Endothelial cell of umbilical vein (primary cell): ENCODE results near the gene ABCA3. TPM values are rescaled to one million over a fixed set of nuclear protein-coding genes. Genes with fewer than 3 reads are reported as not detected.

Experiments
- BruUV-seq: library from RNA; stranded (reverse); fragments of 400-500 nt; replicated peaks from 2 replicates; lab custom pipeline; 2021; lab: Mats Ljungman, UMichigan
- CTCF ChIA-PET: fragments of 300-600, 350-600 bp; sonication (Branson Sonifier 250); formaldehyde crosslinking; loops from one replicate; lab custom pipeline; 2021; ENCODE audit warnings: antibody characterized with exemption, inconsistent platforms; lab: Charles Lee
- POLR2A ChIA-PET: fragments of 300-600, 350-600 bp; sonication (Branson Sonifier 250); formaldehyde crosslinking; loops from one replicate; lab custom pipeline; 2021; ENCODE audit warnings: antibody characterized with exemption, inconsistent platforms; lab: Charles Lee
- DNase-seq: peaks from one replicate; pipeline ENCODE4 v3.0.0-alpha.2; 2011; ENCODE audit warnings: low read depth, low spot score
- FAIRE-seq: peaks from 2 replicates; lab custom pipeline; 2011; peaks lifted over from hg19 to GRCh38; lab: Jason Lieb, UNC
- H2AFZ ChIP-seq: 2 replicates; pipeline ENCODE4 v1.6.0; 2012; ENCODE audit warnings: low read depth, low read length, control low read depth, inconsistent platforms
- H3K27ac ChIP-seq: 2 replicates; pipeline ENCODE4 v1.5.1; 2011; ENCODE audit warnings: low read depth, mild to moderate bottlenecking, control low read depth, low read length, moderate library complexity; ENCODE audit not compliant: insufficient read depth
- H3K27me3 ChIP-seq, 2 experiments: 2 replicates each; pipeline versions ENCODE4 v1.6.0 to v1.6.1; 2011; ENCODE audit warnings: low read length in 2 of 2, mixed read lengths in 1 of 2; ENCODE audit not compliant: control insufficient read depth in 2 of 2, insufficient read depth in 2 of 2
- H3K36me3 ChIP-seq, 2 experiments: 2 replicates in 1 of 2; 3 replicates in 1 of 2; pipeline ENCODE4 v1.5.1; 2011; ENCODE audit warnings: low read length in 2 of 2, mild to moderate bottlenecking in 1 of 2, moderate library complexity in 1 of 2; ENCODE audit not compliant: control insufficient read depth in 2 of 2, insufficient read depth in 2 of 2; ENCODE audit errors: extremely low read depth in 1 of 2
- H3K4me1 ChIP-seq: 3 replicates; pipeline ENCODE4 v1.5.1; 2011; ENCODE audit warnings: mild to moderate bottlenecking, low read length; ENCODE audit not compliant: control insufficient read depth, insufficient read depth; ENCODE audit errors: extremely low read depth
- H3K4me2 ChIP-seq: 2 replicates; pipeline ENCODE4 v1.6.1; 2011; ENCODE audit warnings: low read length, control low read depth, mixed read lengths; ENCODE audit not compliant: insufficient read depth
- H3K4me3 ChIP-seq, 3 experiments: fragments of 200-600 bp in 1 of 3; sonication (generic), shearing (Covaris generic) in 1 of 3; replicated peaks in 1 of 3; 2 replicates each; pipeline ENCODE4 v1.5.1; 2011 to 2016; ENCODE audit warnings: control low read depth in 3 of 3, low read length in 3 of 3, mild to moderate bottlenecking in 2 of 3, inconsistent platforms in 1 of 3, low read depth in 1 of 3, moderate library complexity in 1 of 3; ENCODE audit not compliant: insufficient read depth in 1 of 3
- H3K79me2 ChIP-seq: 2 replicates; pipeline ENCODE4 v1.6.0; 2012; ENCODE audit warnings: low read length, inconsistent platforms; ENCODE audit not compliant: control insufficient read depth, insufficient read depth
- H3K9ac ChIP-seq: replicated peaks from 2 replicates; pipeline ENCODE3; 2011; ENCODE audit warnings: low read length, control low read depth; ENCODE audit not compliant: insufficient read depth; ENCODE audit errors: extremely low read depth
- H3K9me1 ChIP-seq: replicated peaks from 3 replicates; pipeline ENCODE4 v1.6.0; 2011; ENCODE audit warnings: mild to moderate bottlenecking, low read length; ENCODE audit not compliant: control insufficient read depth, insufficient read depth; ENCODE audit errors: extremely low read depth
- H3K9me3 ChIP-seq: replicated peaks from 2 replicates; pipeline ENCODE4 v1.5.1; 2012; ENCODE audit warnings: low read length, inconsistent platforms; ENCODE audit not compliant: control insufficient read depth, insufficient read depth
- H4K20me1 ChIP-seq: replicated peaks from 2 replicates; pipeline ENCODE3; 2011; ENCODE audit warnings: mild to moderate bottlenecking, low read length; ENCODE audit not compliant: control insufficient read depth, insufficient read depth; ENCODE audit errors: extremely low read depth
- CTCF ChIP-seq, 2 donors: IDR thresholded peaks; 1 replicate in 1 of 2; 2 replicates in 1 of 2; pipeline ENCODE4 v1.5.1; 2011; ENCODE audit warnings: low read length in 2 of 2, mild to moderate bottlenecking in 2 of 2, moderate library complexity in 2 of 2, control low read depth in 1 of 2, inconsistent platforms in 1 of 2, low read depth in 1 of 2; ENCODE audit not compliant: insufficient read depth in 1 of 2; ENCODE audit errors: extremely low read depth in 1 of 2
- EZH2 ChIP-seq: IDR thresholded peaks from 2 replicates; pipeline ENCODE4 v1.6.1; 2012; ENCODE audit warnings: borderline replicate concordance, low read depth, mild to moderate bottlenecking, moderate library complexity, low read length, inconsistent platforms; ENCODE audit not compliant: severe bottlenecking
- FOS ChIP-seq: IDR thresholded peaks from 2 replicates; pipeline ENCODE4 v1.6.1; 2011; ENCODE audit warnings: mild to moderate bottlenecking, low read length, moderate library complexity, borderline replicate concordance; ENCODE audit not compliant: insufficient read depth
- GATA2 ChIP-seq: IDR thresholded peaks from 2 replicates; pipeline ENCODE4 v1.7.0; 2011; ENCODE audit warnings: low read depth, mild to moderate bottlenecking, moderate library complexity, mixed read lengths, low read length; ENCODE audit not compliant: insufficient read length, insufficient read depth
- JUN ChIP-seq: IDR thresholded peaks from 2 replicates; pipeline ENCODE4 v1.6.1; 2011; ENCODE audit warnings: borderline replicate concordance, low read depth; ENCODE audit not compliant: insufficient read length, insufficient read depth
- MAX ChIP-seq: IDR thresholded peaks from 2 replicates; pipeline ENCODE4 v1.6.1; 2011; ENCODE audit not compliant: insufficient read depth, insufficient read length
- MYC ChIP-seq: IDR thresholded peaks from one replicate; pipeline ENCODE4 v1.6.1; 2011; ENCODE audit warnings: mild to moderate bottlenecking, low read depth, low read length
- POLR2A ChIP-seq: IDR thresholded peaks from 2 replicates; pipeline ENCODE4 v1.6.1; 2012; ENCODE audit warnings: low read depth, mild to moderate bottlenecking, control low read depth, low read length
- POLR2AphosphoS5 ChIP-seq: IDR thresholded peaks from 2 replicates; pipeline ENCODE4 v1.6.1; 2012; ENCODE audit warnings: low read depth, mild to moderate bottlenecking, control low read depth, low read length, moderate library complexity; ENCODE audit not compliant: insufficient read depth
- dilution Hi-C: fragments of 300-500 bp; cut with MboI; formaldehyde crosslinking; loops from one replicate; pipeline ENCODE4 v1.15.0; 2019; ENCODE audit warnings: low sequenced_read_pairs; ENCODE audit not compliant: extremely low pct_ligation_motif_present
- intact Hi-C: fragments of 100-400 bp; cut with micrococcal nuclease; formaldehyde crosslinking; loops from one replicate; pipeline ENCODE4 v1.10.0; 2022
- microRNA counts: library from miRNA; unstranded; fragments of <30 nt; microRNA quantifications from one replicate; lab custom pipeline; 2016
- microRNA-seq: library from miRNA; unstranded; fragments of <30 nt; microRNA quantifications from one replicate; pipeline ENCODE4 v1.2.0, GENCODE V29; 2021; ENCODE audit warnings: borderline number of aligned reads, borderline replicate concordance
- polyA plus RNA-seq, 4 experiments: library from polyadenylated mRNA; depleted of rRNA in 3 of 4; stranded (reverse) in 3 of 4; unstranded in 1 of 4; fragments of >200 nt; gene quantifications; 2 replicates each; pipeline versions ENCODE4 v1.2.1 to v1.2.3, GENCODE V29; 2011 to 2012; ENCODE audit warnings: missing spikeins in 1 of 4
- small RNA-seq: library from RNA; depleted of rRNA; stranded (forward); fragments of <200 nt; gene quantifications from one replicate; pipeline ENCODE3, GENCODE V24; 2012; ENCODE audit warnings: low replicate concordance, low read depth; ENCODE audit not compliant: insufficient read depth, insufficient read length
- total RNA-seq: library from RNA; stranded (reverse); gene quantifications from 2 replicates; pipeline ENCODE4 v1.2.3, GENCODE V29; 2021

Gene ABCA3
- total and polyA plus RNA-seq, 2 donors (not counting 3 experiments of a cell fraction or from before 2014, with no cell fraction given), result 13.5 to 36.0 TPM

DNA sequence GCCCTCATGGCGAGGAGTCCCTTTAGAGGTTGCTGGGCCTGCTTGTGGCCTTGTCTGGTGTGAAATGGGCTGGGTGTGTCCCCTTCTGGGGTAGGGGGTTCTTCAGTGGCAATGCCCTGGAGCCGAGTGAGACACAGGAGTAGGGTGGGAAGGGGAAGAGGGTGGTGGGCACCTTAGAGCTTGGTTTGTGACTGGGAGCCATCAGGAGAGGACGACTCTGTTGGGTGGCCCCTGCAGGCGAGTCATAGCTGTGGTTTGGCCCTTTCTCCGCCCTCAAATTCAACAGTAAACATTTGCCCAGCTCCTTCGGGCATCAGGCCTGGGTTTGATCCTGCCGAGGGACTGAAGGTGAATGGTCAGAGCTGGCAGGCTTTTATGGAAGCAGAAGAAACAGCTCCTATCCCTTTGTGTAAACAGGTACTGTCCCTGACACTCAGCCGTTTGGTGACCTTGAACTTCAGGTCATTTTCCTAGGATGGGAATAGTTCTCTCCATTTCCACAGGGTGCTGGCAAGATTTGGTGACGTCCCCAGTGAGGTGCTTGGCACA lies 114.2 kb downstream of the ABCA3 start:
- no peaks in the 10 kb centered on the region for H3K9me1 ChIP-seq
- peaks cover 36% of the 10 kb centered on the region for H3K79me2 ChIP-seq
- no peak overlapping the region for H3K9ac ChIP-seq
- no peak overlapping the region for H3K4me3 ChIP-seq
- peaks cover 0 to 14% of the 10 kb centered on the region in 2 experiments for H3K36me3 ChIP-seq
- FAIRE-seq (no peak), DNase-seq (no peak)
- H3K4me1 ChIP-seq, result peaks cover 7% of the 10 kb centered on the region
- no peak overlapping the region for H2AFZ ChIP-seq
- no TSS peak for BruUV-seq
- dilution Hi-C loops (no loop called here), intact Hi-C loops (no loop called here)
- no peak overlapping the region for H3K4me2 ChIP-seq
- TF ChIP-seq MYC (no peak), POLR2A (no peak), FOS (no peak), JUN (no peak), CTCF (IDR thresholded peaks at IDR 0.05; ENCODE audit: extremely low read depth in 1 of 2, insufficient read depth in 1 of 2, low read depth in 1 of 2, low read length in 2 of 2) (no peak), POLR2AphosphoS5 (no peak), GATA2 (no peak), MAX (no peak), EZH2 (no peak)
- no peak overlapping the region for H3K27ac ChIP-seq
- H3K27me3 ChIP-seq, result no peaks in the 10 kb centered on the region
- ChIA-PET CTCF (interaction anchor here (1.0 to 2.5 kb wide), 2 partner anchors 25 to 43 kb away, joined by 3 to 7 read pairs; partner anchors contain the start of gene ECI1), POLR2A (no interaction called here)
- no peaks in the 10 kb centered on the region for H4K20me1 ChIP-seq
- no peaks in the 10 kb centered on the region for H3K9me3 ChIP-seq

MicroRNAs encoded within 50 kb of the gene (microRNA counts, 767-probe panel; counts per million panel counts)
- 723 counts per million, percentile 96 among the panel's probes with 10 or more counts for microRNA hsa-miR-940 (lab: Ali Mortazavi, UCI)

Small RNAs within 50 kb of the gene (microRNA-seq; reads per million reads assigned to microRNA genes)
- not detected for gene MIR3677
- gene MIR4717, result not detected

Small RNAs within 50 kb of the gene (small RNA-seq; reads per million reads assigned to genes)
- not detected for gene MIR3677
- not detected for gene MIR4717

Other genes with a start within 250 kb of the ABCA3 start
- gene PKD1, start 204.8 kb downstream of the ABCA3 start, total RNA-seq, result 92.1 and 102 TPM in 2 replicates
- gene PKD1, start 204.8 kb downstream of the ABCA3 start, polyA plus RNA-seq, result 52.5 and 62.3 TPM in 2 replicates
- 0.91 and 1.6 TPM in 2 replicates for gene RAB26, start 192.1 kb downstream of the ABCA3 start, total RNA-seq
- 2.0 and 3.1 TPM in 2 replicates for gene RAB26, start 192.1 kb downstream of the ABCA3 start, polyA plus RNA-seq
- 141 and 159 TPM in 2 replicates for gene TRAF7, start 184.9 kb downstream of the ABCA3 start, total RNA-seq
- 175 and 191 TPM in 2 replicates for gene TRAF7, start 184.9 kb downstream of the ABCA3 start, polyA plus RNA-seq
- 0.35 and 0.58 TPM in 2 replicates for gene CASKIN1, start 144.1 kb downstream of the ABCA3 start, total RNA-seq
- gene CASKIN1, start 144.1 kb downstream of the ABCA3 start, polyA plus RNA-seq, result 0.10 and 0.11 TPM in 2 replicates
- gene MLST8, start 135.3 kb downstream of the ABCA3 start, total RNA-seq, result 36.9 and 37.0 TPM in 2 replicates
- 129 and 181 TPM in 2 replicates for gene MLST8, start 135.3 kb downstream of the ABCA3 start, polyA plus RNA-seq
- 8.4 and 10.2 TPM in 2 replicates for gene BRICD5, start 129.9 kb downstream of the ABCA3 start, total RNA-seq
- gene BRICD5, start 129.9 kb downstream of the ABCA3 start, polyA plus RNA-seq, result 5.6 and 9.3 TPM in 2 replicates
- gene PGP, start 125.9 kb downstream of the ABCA3 start, total RNA-seq, result 29.6 and 32.0 TPM in 2 replicates
- 28.5 and 40.0 TPM in 2 replicates for gene PGP, start 125.9 kb downstream of the ABCA3 start, polyA plus RNA-seq
- 31.9 and 32.7 TPM in 2 replicates for gene E4F1, start 117.1 kb downstream of the ABCA3 start, total RNA-seq
- 28.6 and 40.8 TPM in 2 replicates for gene E4F1, start 117.1 kb downstream of the ABCA3 start, polyA plus RNA-seq
- gene DNASE1L2, start 104.3 kb downstream of the ABCA3 start, total RNA-seq, result 1.0 and 1.2 TPM in 2 replicates
- gene DNASE1L2, start 104.3 kb downstream of the ABCA3 start, polyA plus RNA-seq, result 0.57 and 1.3 TPM in 2 replicates
- gene ECI1, start 89.1 kb downstream of the ABCA3 start, total RNA-seq, result 43.6 and 45.8 TPM in 2 replicates
- gene ECI1, start 89.1 kb downstream of the ABCA3 start, polyA plus RNA-seq, result 48.3 and 57.3 TPM in 2 replicates
- gene RNPS1, start 72.6 kb downstream of the ABCA3 start, total RNA-seq, result 204 and 209 TPM in 2 replicates
- 206 and 255 TPM in 2 replicates for gene RNPS1, start 72.6 kb downstream of the ABCA3 start, polyA plus RNA-seq
- gene CCNF, start 88.7 kb upstream of the ABCA3 start, total RNA-seq, result 46.6 and 48.9 TPM in 2 replicates
- 12.8 and 13.9 TPM in 2 replicates for gene CCNF, start 88.7 kb upstream of the ABCA3 start, polyA plus RNA-seq
- 12.7 and 15.2 TPM in 2 replicates for gene TEDC2, start 119.4 kb upstream of the ABCA3 start, total RNA-seq
- 7.6 and 8.8 TPM in 2 replicates for gene TEDC2, start 119.4 kb upstream of the ABCA3 start, polyA plus RNA-seq
- gene NTN3, start 130.6 kb upstream of the ABCA3 start, total RNA-seq, result 0.15 TPM in 1 of 2 replicates, not detected in the other
- not detected in 2 replicates for gene NTN3, start 130.6 kb upstream of the ABCA3 start, polyA plus RNA-seq
- 17.3 and 22.8 TPM in 2 replicates for gene TBC1D24, start 134.4 kb upstream of the ABCA3 start, total RNA-seq
- 8.1 and 10.6 TPM in 2 replicates for gene TBC1D24, start 134.4 kb upstream of the ABCA3 start, polyA plus RNA-seq
- 187 and 194 TPM in 2 replicates for gene ATP6V0C, start 173.2 kb upstream of the ABCA3 start, total RNA-seq
- gene ATP6V0C, start 173.2 kb upstream of the ABCA3 start, polyA plus RNA-seq, result 122 and 146 TPM in 2 replicates
- gene AMDHD2, start 179.6 kb upstream of the ABCA3 start, total RNA-seq, result 54.5 and 59.5 TPM in 2 replicates
- 39.4 and 58.2 TPM in 2 replicates for gene AMDHD2, start 179.6 kb upstream of the ABCA3 start, polyA plus RNA-seq
- gene CEMP1, start 190.7 kb upstream of the ABCA3 start, total RNA-seq, result not detected in 2 replicates
- not detected in 2 replicates for gene CEMP1, start 190.7 kb upstream of the ABCA3 start, polyA plus RNA-seq
- 37.3 and 40.8 TPM in 2 replicates for gene PDPK1, start 197.3 kb upstream of the ABCA3 start, total RNA-seq
- gene PDPK1, start 197.3 kb upstream of the ABCA3 start, polyA plus RNA-seq, result 19.9 and 22.4 TPM in 2 replicates